Measurements from ENCODE around the gene ETAA1.

The ETAA1 gene

GRCh38 chr2:67412424-67412823, 15.3 kb downstream of the ETAA1 start:
- Histone ChIP-seq H3K4me3 (ENCODE audit: low read length) (no peak overlapping the region), H3K4ac (ENCODE audit: low read depth, low read length) (no peak overlapping the region), H3K36me3 (ENCODE audit: control insufficient read depth, insufficient read depth, low read length) (no peaks in the 10 kb centered on the region), H2BK15ac (replicated peaks; ENCODE audit: low read depth) (no peak overlapping the region), H3K23ac (ENCODE audit: low read length) (no peak overlapping the region), H3K56ac (ENCODE audit: low read length) (no peak overlapping the region), H3K9ac (ENCODE audit: low read length) (no peak overlapping the region), H2AK5ac (ENCODE audit: low read length) (no peak overlapping the region), H3K27me3 (ENCODE audit: insufficient read depth, low read length, poor library complexity) (no peaks in the 10 kb centered on the region), H3K4me2 (ENCODE audit: low read length) (no peak overlapping the region), H3K79me1 (ENCODE audit: low read length) (no peaks in the 10 kb centered on the region), H3K79me2 (ENCODE audit: control insufficient read depth, insufficient read depth, low read length) (no peaks in the 10 kb centered on the region), H3K18ac (ENCODE audit: low read length) (no peak overlapping the region), H2BK120ac (ENCODE audit: low read depth, low read length) (no peak overlapping the region), H4K5ac (ENCODE audit: low read length) (no peak overlapping the region), H3K4me1 (ENCODE audit: control insufficient read depth, low read depth, low read length) (no peaks in the 10 kb centered on the region), H4K8ac (ENCODE audit: low read depth, low read length) (no peak overlapping the region), H3K27ac (ENCODE audit: low read depth, low read length) (no peak overlapping the region), H2BK5ac (ENCODE audit: low read length) (no peak overlapping the region)
- no peak for DNase-seq
- no CpG with 5 or more reads among the region's 3 CpGs for WGBS (ENCODE audit: extremely low coverage, insufficient coverage, low lambda C conversion rate)

- Histone ChIP-seq H4K8ac (ENCODE audit: low read depth, low read length) (no peak overlapping the region), H3K79me2 (ENCODE audit: control insufficient read depth, insufficient read depth, low read length) (no peaks in the 10 kb centered on the region), H3K4me2 (ENCODE audit: low read length) (no peak overlapping the region), H3K4me3 (ENCODE audit: low read length) (no peak overlapping the region), H3K4ac (ENCODE audit: low read depth, low read length) (no peak overlapping the region), H3K27ac (ENCODE audit: low read depth, low read length) (no peak overlapping the region), H3K23ac (ENCODE audit: low read length) (no peak overlapping the region), H4K5ac (ENCODE audit: low read length) (no peak overlapping the region), H3K9ac (ENCODE audit: low read length) (no peak overlapping the region), H2AK5ac (ENCODE audit: low read length) (no peak overlapping the region), H2BK15ac (replicated peaks; ENCODE audit: low read depth) (no peak overlapping the region), H2BK5ac (ENCODE audit: low read length) (no peak overlapping the region), H2BK120ac (ENCODE audit: low read depth, low read length) (no peak overlapping the region), H3K56ac (ENCODE audit: low read length) (no peak overlapping the region), H3K4me1 (ENCODE audit: control insufficient read depth, low read depth, low read length) (no peaks in the 10 kb centered on the region), H3K36me3 (ENCODE audit: control insufficient read depth, insufficient read depth, low read length) (no peaks in the 10 kb centered on the region), H3K18ac (ENCODE audit: low read length) (no peak overlapping the region), H3K79me1 (ENCODE audit: low read length) (no peaks in the 10 kb centered on the region), H3K27me3 (ENCODE audit: insufficient read depth, low read length, poor library complexity) (no peaks in the 10 kb centered on the region)
- no CpG with 5 or more reads among the region's 2 CpGs for WGBS (ENCODE audit: extremely low coverage, insufficient coverage, low lambda C conversion rate)
- DNase-seq: no peak
Measured at GRCh38 chr2:67414867-67415266, 17.7 kb downstream of the ETAA1 start.

- no CpG with 5 or more reads among the region's 1 CpG for WGBS (ENCODE audit: extremely low coverage, insufficient coverage, low lambda C conversion rate)
- H4K8ac ChIP-seq (ENCODE audit: low read depth, low read length): no peak overlapping the region
- no peaks in the 10 kb centered on the region for H3K79me2 ChIP-seq (ENCODE audit: control insufficient read depth, insufficient read depth, low read length)
Measured at GRCh38 chr2:67416136-67416535, 19.0 kb downstream of the ETAA1 start.

GRCh38 chr2:67423489-67423888, 26.4 kb downstream of the ETAA1 start:
- H3K23ac ChIP-seq (ENCODE audit: low read length): no peak overlapping the region
- H3K36me3 ChIP-seq (ENCODE audit: control insufficient read depth, insufficient read depth, low read length): no peaks in the 10 kb centered on the region
- H3K27ac ChIP-seq (ENCODE audit: low read depth, low read length): no peak overlapping the region
- no peak overlapping the region for H2BK120ac ChIP-seq (ENCODE audit: low read depth, low read length)
- H3K4me1 ChIP-seq (ENCODE audit: control insufficient read depth, low read depth, low read length): no peaks in the 10 kb centered on the region
- H3K27me3 ChIP-seq (ENCODE audit: insufficient read depth, low read length, poor library complexity): no peaks in the 10 kb centered on the region
- no peaks in the 10 kb centered on the region for H3K79me2 ChIP-seq (ENCODE audit: control insufficient read depth, insufficient read depth, low read length)
- H2BK15ac ChIP-seq (replicated peaks; ENCODE audit: low read depth): no peak overlapping the region
- no peak overlapping the region for H3K56ac ChIP-seq (ENCODE audit: low read length)
- H2BK5ac ChIP-seq (ENCODE audit: low read length): no peak overlapping the region
- H3K4me3 ChIP-seq (ENCODE audit: low read length): no peak overlapping the region
- H3K4me2 ChIP-seq (ENCODE audit: low read length): no peak overlapping the region
- no CpG with 5 or more reads among the region's 1 CpG for WGBS (ENCODE audit: extremely low coverage, insufficient coverage, low lambda C conversion rate)
- no peaks in the 10 kb centered on the region for H3K79me1 ChIP-seq (ENCODE audit: low read length)
- no peak overlapping the region for H3K18ac ChIP-seq (ENCODE audit: low read length)
- no peak for DNase-seq
- H3K9ac ChIP-seq (ENCODE audit: low read length): no peak overlapping the region
- H4K8ac ChIP-seq (ENCODE audit: low read depth, low read length): no peak overlapping the region
- no peak overlapping the region for H3K4ac ChIP-seq (ENCODE audit: low read depth, low read length)
- no peak overlapping the region for H2AK5ac ChIP-seq (ENCODE audit: low read length)
- H4K5ac ChIP-seq (ENCODE audit: low read length): no peak overlapping the region

More at GRCh38 chr2:67416136-67416535, 19.0 kb downstream of the ETAA1 start:
- DNase-seq: no peak
- Histone ChIP-seq H2AK5ac (ENCODE audit: low read length) (no peak overlapping the region), H3K9ac (ENCODE audit: low read length) (no peak overlapping the region), H3K4me1 (ENCODE audit: control insufficient read depth, low read depth, low read length) (no peaks in the 10 kb centered on the region), H3K18ac (ENCODE audit: low read length) (no peak overlapping the region), H3K56ac (ENCODE audit: low read length) (no peak overlapping the region), H2BK120ac (ENCODE audit: low read depth, low read length) (no peak overlapping the region), H3K4me3 (ENCODE audit: low read length) (no peak overlapping the region), H3K4ac (ENCODE audit: low read depth, low read length) (no peak overlapping the region), H2BK5ac (ENCODE audit: low read length) (no peak overlapping the region), H3K27ac (ENCODE audit: low read depth, low read length) (no peak overlapping the region), H3K23ac (ENCODE audit: low read length) (no peak overlapping the region), H4K5ac (ENCODE audit: low read length) (no peak overlapping the region), H2BK15ac (replicated peaks; ENCODE audit: low read depth) (no peak overlapping the region), H3K4me2 (ENCODE audit: low read length) (no peak overlapping the region), H3K36me3 (ENCODE audit: control insufficient read depth, insufficient read depth, low read length) (no peaks in the 10 kb centered on the region), H3K27me3 (ENCODE audit: insufficient read depth, low read length, poor library complexity) (no peaks in the 10 kb centered on the region), H3K79me1 (ENCODE audit: low read length) (no peaks in the 10 kb centered on the region)

- H3K9ac ChIP-seq (ENCODE audit: low read length): no peak overlapping the region
- no peaks in the 10 kb centered on the region for H3K27me3 ChIP-seq (ENCODE audit: insufficient read depth, low read length, poor library complexity)
- peak; percentile 57 for DNase-seq
- no peak overlapping the region for H3K23ac ChIP-seq (ENCODE audit: low read length)
- H4K5ac ChIP-seq (ENCODE audit: low read length): no peak overlapping the region
- H3K79me1 ChIP-seq (ENCODE audit: low read length): no peaks in the 10 kb centered on the region
- no peak overlapping the region for H3K27ac ChIP-seq (ENCODE audit: low read depth, low read length)
- H2AK5ac ChIP-seq (ENCODE audit: low read length): no peak overlapping the region
- H3K4me2 ChIP-seq (ENCODE audit: low read length): no peak overlapping the region
- H3K56ac ChIP-seq (ENCODE audit: low read length): no peak overlapping the region
- WGBS (ENCODE audit: extremely low coverage, insufficient coverage, low lambda C conversion rate): no CpG with 5 or more reads among the region's 4 CpGs
- no peak overlapping the region for H3K4me3 ChIP-seq (ENCODE audit: low read length)
- no peak overlapping the region for H2BK5ac ChIP-seq (ENCODE audit: low read length)
- H3K18ac ChIP-seq (ENCODE audit: low read length): no peak overlapping the region
- H2BK15ac ChIP-seq (replicated peaks; ENCODE audit: low read depth): no peak overlapping the region
- H2BK120ac ChIP-seq (ENCODE audit: low read depth, low read length): no peak overlapping the region
- H3K4ac ChIP-seq (ENCODE audit: low read depth, low read length): no peak overlapping the region
- H3K36me3 ChIP-seq (ENCODE audit: control insufficient read depth, insufficient read depth, low read length): no peaks in the 10 kb centered on the region
- no peaks in the 10 kb centered on the region for H3K79me2 ChIP-seq (ENCODE audit: control insufficient read depth, insufficient read depth, low read length)
- no peak overlapping the region for H4K8ac ChIP-seq (ENCODE audit: low read depth, low read length)
- H3K4me1 ChIP-seq (ENCODE audit: control insufficient read depth, low read depth, low read length): no peaks in the 10 kb centered on the region
Measured at GRCh38 chr2:67436221-67436620, 39.1 kb downstream of the ETAA1 start.

GRCh38 chr2:67437114-67437513, 40.0 kb downstream of the ETAA1 start:
- H2BK15ac ChIP-seq (replicated peaks; ENCODE audit: low read depth): no peak overlapping the region
- WGBS (ENCODE audit: extremely low coverage, insufficient coverage, low lambda C conversion rate): no CpG with 5 or more reads among the region's 1 CpG

More at GRCh38 chr2:67437114-67437513, 40.0 kb downstream of the ETAA1 start:
- Histone ChIP-seq H3K79me2 (ENCODE audit: control insufficient read depth, insufficient read depth, low read length) (no peaks in the 10 kb centered on the region), H3K36me3 (ENCODE audit: control insufficient read depth, insufficient read depth, low read length) (no peaks in the 10 kb centered on the region), H3K27me3 (ENCODE audit: insufficient read depth, low read length, poor library complexity) (no peaks in the 10 kb centered on the region), H3K79me1 (ENCODE audit: low read length) (no peaks in the 10 kb centered on the region), H3K4me1 (ENCODE audit: control insufficient read depth, low read depth, low read length) (no peaks in the 10 kb centered on the region), H3K27ac (ENCODE audit: low read depth, low read length) (no peak overlapping the region), H2AK5ac (ENCODE audit: low read length) (no peak overlapping the region), H3K4me2 (ENCODE audit: low read length) (no peak overlapping the region), H4K5ac (ENCODE audit: low read length) (no peak overlapping the region), H3K4ac (ENCODE audit: low read depth, low read length) (no peak overlapping the region), H4K8ac (ENCODE audit: low read depth, low read length) (no peak overlapping the region), H3K4me3 (ENCODE audit: low read length) (no peak overlapping the region), H3K9ac (ENCODE audit: low read length) (no peak overlapping the region), H2BK5ac (ENCODE audit: low read length) (no peak overlapping the region), H3K23ac (ENCODE audit: low read length) (no peak overlapping the region), H2BK120ac (ENCODE audit: low read depth, low read length) (no peak overlapping the region), H3K18ac (ENCODE audit: low read length) (no peak overlapping the region), H3K56ac (ENCODE audit: low read length) (no peak overlapping the region)
- peak; percentile 43 for DNase-seq
